HG03175 (cell line): ENCODE results near the gene EEF2K.
"Not testable (repeated sequence)": the region's sequence is repeated elsewhere in the genome, so short reads cannot be mapped to it uniquely, and the experiment has no call there.

Experiments
- ATAC-seq: cut with Tn5 transposase; IDR thresholded peaks from one replicate; pipeline ENCODE4 v1.9.1; 2021; ENCODE audit warnings: mild to moderate bottlenecking, moderate library complexity; ENCODE audit not compliant: unreplicated experiment

EEF2K gene

GRCh38 chr16:22207715-22208360, 1.8 kb downstream of the EEF2K start:
- no peak for ATAC-seq

GRCh38 chr16:22210285-22210684, 4.2 kb downstream of the EEF2K start:
- no peak for ATAC-seq

- ATAC-seq: no peak
Observed at GRCh38 chr16:22210854-22211253, 4.8 kb downstream of the EEF2K start.

GRCh38 chr16:22213236-22213635, 7.2 kb downstream of the EEF2K start:
- no peak for ATAC-seq

- no peak for ATAC-seq
Observed at GRCh38 chr16:22213801-22214200, 7.7 kb downstream of the EEF2K start.

GRCh38 chr16:22214402-22214801, 8.3 kb downstream of the EEF2K start:
- ATAC-seq: no peak

GRCh38 chr16:22214889-22215288, 8.8 kb downstream of the EEF2K start:
- ATAC-seq: no peak

- no peak for ATAC-seq
Observed at GRCh38 chr16:22216191-22216831, 10.2 kb downstream of the EEF2K start.

- ATAC-seq: not testable (repeated sequence)
Observed at GRCh38 chr16:22216832-22217225, 10.8 kb downstream of the EEF2K start.

- peak; percentile 77 for ATAC-seq
Observed at GRCh38 chr16:22217890-22218730, 12.0 kb downstream of the EEF2K start.

GRCh38 chr16:22219389-22220068, 13.5 kb downstream of the EEF2K start:
- no peak for ATAC-seq

GRCh38 chr16:22220069-22220440, 14.0 kb downstream of the EEF2K start:
- ATAC-seq: no peak

GRCh38 chr16:22220714-22221113, 14.6 kb downstream of the EEF2K start:
- ATAC-seq: no peak

GRCh38 chr16:22222006-22222405, 15.9 kb downstream of the EEF2K start:
- no peak for ATAC-seq

GRCh38 chr16:22222998-22223397, 16.9 kb downstream of the EEF2K start:
- ATAC-seq: no peak

- no peak for ATAC-seq
Observed at GRCh38 chr16:22225060-22225459, 19.0 kb downstream of the EEF2K start.

GRCh38 chr16:22229889-22230288, 23.8 kb downstream of the EEF2K start:
- ATAC-seq: no peak

- no peak for ATAC-seq
Observed at GRCh38 chr16:22232277-22233036, 26.4 kb downstream of the EEF2K start.

- ATAC-seq: no peak
Observed at GRCh38 chr16:22233037-22233372, 26.9 kb downstream of the EEF2K start.

- no peak for ATAC-seq
Observed at GRCh38 chr16:22235839-22236745, 30.0 kb downstream of the EEF2K start.
